Retina (tissue), 1 donor: ENCODE results near the gene CD1E.
"Not testable (repeated sequence)": the region's sequence is repeated elsewhere in the genome, so short reads cannot be mapped to it uniquely, and the experiment has no call there.

ENCODE experiments used
- DNase-seq: peaks from one replicate; pipeline ENCODE4 v3.0.0-alpha.2; 2016

Gene CD1E

GRCh38 chr1:158366783-158367182 lies 13.1 kb downstream of the CD1E start:
- DNase-seq = no peak

GRCh38 chr1:158371188-158371953 lies 17.7 kb downstream of the CD1E start:
- DNase-seq = no peak

GRCh38 chr1:158374101-158374500 lies 20.4 kb downstream of the CD1E start:
- DNase-seq = not testable (repeated sequence)

- DNase-seq = no peak
These were observed 21.2 kb downstream of the CD1E start for GRCh38 chr1:158374860-158375259.

- DNase-seq = no peak
These were observed 36.6 kb downstream of the CD1E start for GRCh38 chr1:158390331-158390730.

GRCh38 chr1:158391099-158391498 lies 37.4 kb downstream of the CD1E start:
- DNase-seq = no peak

- no peak for DNase-seq
These were observed 39.8 kb downstream of the CD1E start for GRCh38 chr1:158393476-158393875.

GRCh38 chr1:158396646-158397045 lies 43.0 kb downstream of the CD1E start:
- no peak for DNase-seq

GRCh38 chr1:158398818-158399514 lies 45.3 kb downstream of the CD1E start, which contains the start of gene OR10T2:
Gene OR10T2 (minus strand): TSS chr1:158399466. CDS start chr1:158399466, 0 bp downstream.
- DNase-seq = no peak

GRCh38 chr1:158400871-158401270 lies 47.2 kb downstream of the CD1E start:
- DNase-seq = no peak

- DNase-seq = no peak
These were observed 53.4 kb downstream of the CD1E start for GRCh38 chr1:158407092-158407491.
